Dedifferentiated amniotic fluid mesenchymal stem cell (primary cell): ENCODE measurements around the gene ROBO1.

Experiments used
- DNase-seq: peaks from one replicate; pipeline ENCODE4 v3.0.0-alpha.2; 2016; ENCODE audit errors: extremely low spot score

The ROBO1 gene

DNA sequence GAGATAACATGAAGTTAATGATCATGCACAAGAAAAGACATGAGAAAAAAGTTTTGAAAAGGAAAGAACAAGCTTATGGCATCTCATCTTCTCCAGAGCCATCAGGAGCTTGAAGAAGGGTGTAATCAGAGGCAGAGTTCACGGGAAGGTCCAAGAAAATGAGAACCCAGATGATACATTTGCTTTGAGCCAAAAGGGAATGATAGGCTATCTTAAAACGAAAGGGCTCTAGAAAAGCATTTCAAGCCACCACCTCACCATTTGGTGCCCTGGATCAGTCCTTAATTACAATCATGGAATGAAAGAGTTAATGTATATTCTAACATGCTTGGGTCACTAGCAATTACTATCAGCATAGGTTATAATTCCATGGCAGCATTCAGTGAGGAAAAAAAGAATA, 781.8 kb downstream of the ROBO1 start:
- no peak for DNase-seq

DNA sequence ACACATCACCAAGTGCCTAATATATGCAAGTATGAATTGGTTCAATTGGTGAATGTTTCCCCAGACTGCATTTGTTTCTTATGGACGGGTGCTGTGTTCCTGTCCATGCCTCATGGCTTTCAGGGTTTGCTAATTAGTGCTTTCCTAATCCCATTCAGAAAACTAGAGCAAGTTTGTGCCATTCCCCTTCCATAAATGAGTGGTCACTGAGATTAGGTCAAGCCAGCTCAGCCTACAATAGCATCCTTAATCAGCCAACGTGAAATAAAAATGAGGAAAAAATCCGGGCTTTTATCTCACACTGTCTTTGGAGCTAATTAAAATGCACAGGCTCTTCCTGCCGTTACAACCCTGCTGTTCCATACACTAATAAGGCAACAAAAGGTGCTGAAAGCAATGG, 788.8 kb downstream of the ROBO1 start:
- no peak for DNase-seq

DNA sequence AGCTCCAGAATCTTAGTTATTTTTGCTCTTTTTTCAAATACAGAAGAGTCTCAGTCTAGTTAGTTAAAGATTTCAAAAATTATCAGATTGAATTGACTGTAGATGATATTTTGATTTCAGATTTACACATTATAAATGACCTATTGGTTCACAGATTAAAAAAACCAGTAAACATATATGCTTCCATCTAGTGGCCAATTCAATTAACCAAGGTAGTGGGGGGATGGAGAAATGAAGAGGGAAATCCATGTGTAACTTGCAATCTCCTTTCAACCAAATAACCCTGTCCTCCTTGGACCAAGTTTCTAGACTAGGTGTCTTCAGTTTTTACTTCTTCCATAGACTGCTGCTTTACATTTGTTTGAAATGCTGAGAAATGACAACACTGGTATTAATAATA, 789.8 kb downstream of the ROBO1 start:
- no peak for DNase-seq

DNA sequence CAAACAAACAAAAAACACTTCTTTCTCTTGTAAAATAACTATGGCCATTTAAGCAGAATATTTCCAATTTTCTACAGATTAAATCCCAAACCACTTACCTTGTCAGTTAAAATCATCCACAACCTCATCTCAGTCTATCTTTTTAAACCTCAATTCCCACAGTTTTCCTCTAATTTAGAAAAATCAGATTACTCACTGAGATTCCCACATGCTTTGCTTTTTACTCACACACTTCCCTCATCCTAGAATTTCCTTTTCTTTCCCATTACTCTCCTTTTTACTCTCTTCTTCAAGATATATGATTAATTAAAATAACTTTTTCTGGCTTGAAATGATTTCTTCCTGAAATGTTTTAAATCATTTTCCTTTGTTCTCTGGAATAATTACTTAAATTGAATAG, 790.7 kb downstream of the ROBO1 start:
- DNase-seq, result no peak

DNA sequence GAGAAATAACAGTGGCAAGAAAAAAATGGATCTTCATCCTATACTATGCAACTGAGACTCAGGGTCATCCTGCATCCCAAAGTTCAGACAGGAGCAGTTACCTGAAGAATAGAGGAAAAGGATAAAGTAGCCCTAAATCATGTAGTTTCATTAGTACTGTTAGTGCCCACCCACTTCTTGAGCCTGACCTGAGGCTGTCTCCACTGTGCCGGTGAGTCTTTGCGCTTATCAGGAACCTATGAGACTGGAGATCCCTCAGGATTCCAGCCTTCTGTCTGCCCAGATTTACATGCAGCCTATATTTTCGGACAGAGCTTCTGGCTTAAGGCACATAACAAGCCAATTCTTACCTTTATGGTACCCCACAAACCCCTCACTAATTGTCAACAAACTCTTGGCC, 791.6 kb downstream of the ROBO1 start:
- no peak for DNase-seq

DNA sequence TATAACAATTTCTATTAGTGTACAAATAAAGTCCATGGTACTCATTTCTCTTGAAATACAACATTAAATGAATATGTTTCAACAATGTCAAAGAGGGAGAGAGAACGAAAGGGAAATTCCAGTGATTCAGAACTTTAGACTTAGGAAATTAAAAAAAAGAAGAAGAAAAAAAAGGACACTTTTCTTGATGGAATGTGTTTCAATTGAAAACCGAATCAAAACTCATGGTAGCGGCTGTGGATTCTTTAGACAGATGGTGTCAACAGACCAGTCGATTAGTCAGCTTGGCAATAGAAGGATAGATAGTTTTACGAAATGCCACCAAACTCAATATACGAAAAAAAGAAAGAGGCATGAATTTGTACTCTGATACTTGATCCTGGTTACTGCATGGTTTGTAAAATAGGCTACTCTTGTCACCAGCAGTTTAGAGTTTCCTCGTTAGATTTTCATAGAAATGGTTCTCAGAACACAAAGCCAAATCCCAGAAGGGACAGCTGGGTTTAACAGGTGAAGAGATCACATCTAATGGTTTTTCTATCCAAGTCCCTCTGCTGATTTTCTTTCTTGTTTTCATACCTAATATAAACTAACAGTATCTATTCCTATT, 793.5 kb downstream of the ROBO1 start:
- DNase-seq, result peak; percentile 61

DNA sequence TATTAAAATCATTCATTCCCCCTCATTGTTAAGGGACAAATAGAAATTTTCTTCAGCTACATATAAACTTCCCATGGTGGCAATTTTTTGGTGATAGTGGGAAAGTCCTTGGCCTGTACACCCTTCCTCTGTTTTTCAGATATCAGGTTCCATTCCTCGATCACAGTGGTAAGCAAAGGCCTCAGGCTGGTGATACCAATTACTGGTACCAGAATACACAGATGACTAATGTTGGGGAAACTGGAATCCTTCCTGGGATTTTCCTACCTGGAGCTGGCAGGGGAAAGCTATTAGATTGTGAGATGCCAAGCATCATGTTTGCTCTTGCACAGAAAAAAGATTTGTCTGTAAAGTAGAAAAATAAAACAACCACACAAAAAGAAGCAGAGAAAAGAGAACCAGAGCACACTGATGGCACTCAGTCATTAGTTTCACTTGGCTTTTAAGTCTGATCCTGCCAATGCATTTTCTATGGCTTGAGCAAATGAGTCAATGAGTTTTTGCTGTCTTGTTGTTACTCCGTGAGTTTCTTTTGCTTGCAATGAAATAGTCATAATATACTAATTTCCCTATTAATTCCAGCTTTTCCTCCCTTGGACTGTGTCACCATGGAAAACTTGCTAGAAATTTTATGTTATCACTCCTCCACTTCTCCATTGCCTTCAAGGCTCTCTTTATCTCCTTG, 795.0 kb downstream of the ROBO1 start:
- DNase-seq, result no peak

DNA sequence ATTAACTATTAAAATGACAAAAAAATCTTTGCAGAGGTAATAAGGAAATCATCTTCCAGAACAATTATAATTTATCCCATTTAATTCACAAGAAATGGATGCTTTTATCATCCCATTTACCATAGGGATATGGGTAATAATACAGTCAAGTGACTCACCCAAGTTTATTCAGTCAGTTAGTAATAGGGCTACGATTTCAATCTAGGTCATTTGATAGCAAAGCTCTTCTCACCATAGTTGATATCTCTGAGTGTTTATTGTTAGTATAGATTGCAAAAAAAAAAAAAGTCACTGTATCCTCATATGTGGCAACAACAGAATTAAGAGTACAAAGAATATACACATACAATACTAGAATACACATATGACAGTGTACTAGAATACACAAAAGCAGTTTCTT, 797.1 kb downstream of the ROBO1 start:
- no peak for DNase-seq

DNA sequence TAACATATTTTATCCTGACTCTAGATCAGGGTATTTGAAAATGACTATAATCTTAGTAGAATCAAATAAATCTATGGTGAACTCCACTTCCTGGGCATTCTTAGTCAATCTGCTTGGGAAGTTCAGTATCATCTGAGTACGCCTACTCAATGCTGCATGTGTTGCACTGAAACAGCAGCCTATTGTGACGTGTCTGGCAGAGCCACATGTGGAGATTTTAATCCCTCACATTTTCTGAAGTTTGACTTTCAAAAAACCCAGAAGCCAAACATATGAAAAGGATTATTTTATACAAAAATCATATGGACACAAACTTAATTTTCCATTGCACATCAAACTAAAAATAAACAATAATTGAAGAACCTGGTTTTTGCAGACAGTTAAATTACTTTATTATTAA, 798.3 kb downstream of the ROBO1 start:
- peak; percentile 49 for DNase-seq

DNA sequence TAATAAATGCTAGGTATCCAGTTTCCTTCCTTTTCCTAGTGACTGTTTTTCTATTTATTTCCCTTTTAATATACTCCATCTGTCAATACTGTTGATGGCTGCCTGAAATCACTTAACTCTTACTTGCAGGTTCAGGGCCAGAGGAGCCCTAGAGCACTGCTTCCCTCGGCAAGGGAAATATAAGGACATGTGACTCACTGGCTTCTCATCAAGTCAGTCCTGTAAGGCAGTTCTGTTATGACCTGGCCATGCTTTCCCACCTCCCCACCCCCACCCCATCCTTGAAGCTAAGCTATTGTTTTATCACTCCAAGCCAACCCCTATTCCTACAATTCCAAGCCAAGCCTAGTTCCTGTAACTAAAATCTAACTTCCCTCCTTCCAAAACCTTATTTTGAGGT, 800.7 kb downstream of the ROBO1 start:
- no peak for DNase-seq

DNA sequence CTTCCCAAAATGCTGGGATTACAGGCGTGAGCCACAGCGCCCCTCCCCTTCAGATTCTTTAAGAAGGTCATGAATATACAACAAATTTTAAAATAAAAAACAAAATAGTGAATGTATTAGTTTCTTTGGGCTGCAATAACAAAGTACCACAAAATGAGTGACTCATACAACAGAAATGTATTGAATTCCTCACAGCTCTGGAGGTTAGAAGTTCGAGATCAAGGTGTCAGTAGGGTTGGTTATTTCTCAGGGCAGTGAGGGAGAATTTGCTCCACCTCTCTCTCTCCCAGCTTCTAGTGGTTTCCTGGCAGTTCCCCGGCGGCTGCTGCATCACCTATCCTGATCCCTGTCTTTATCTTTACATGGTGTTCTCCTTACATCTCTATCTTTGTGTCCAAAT, 804.0 kb downstream of the ROBO1 start:
- DNase-seq, result no peak

DNA sequence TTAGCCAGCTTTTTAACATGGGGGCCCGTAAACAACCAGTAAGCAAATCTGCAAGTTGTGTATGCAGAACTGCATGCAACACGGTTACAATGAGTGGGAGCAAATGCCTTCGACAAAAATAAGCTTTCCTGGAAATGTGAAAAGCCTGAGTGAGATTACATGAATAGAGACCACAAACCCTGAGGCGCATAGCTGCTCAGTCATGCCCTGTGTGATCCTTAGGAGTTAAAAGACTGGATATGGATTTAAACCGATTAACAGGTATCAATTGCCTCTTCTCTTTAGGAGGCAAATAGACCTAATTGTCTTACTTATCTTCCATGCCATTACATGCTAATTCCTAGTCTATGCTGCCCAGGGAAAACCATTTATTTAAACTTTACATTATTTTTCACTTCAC, 810.3 kb downstream of the ROBO1 start:
- DNase-seq, result no peak

DNA sequence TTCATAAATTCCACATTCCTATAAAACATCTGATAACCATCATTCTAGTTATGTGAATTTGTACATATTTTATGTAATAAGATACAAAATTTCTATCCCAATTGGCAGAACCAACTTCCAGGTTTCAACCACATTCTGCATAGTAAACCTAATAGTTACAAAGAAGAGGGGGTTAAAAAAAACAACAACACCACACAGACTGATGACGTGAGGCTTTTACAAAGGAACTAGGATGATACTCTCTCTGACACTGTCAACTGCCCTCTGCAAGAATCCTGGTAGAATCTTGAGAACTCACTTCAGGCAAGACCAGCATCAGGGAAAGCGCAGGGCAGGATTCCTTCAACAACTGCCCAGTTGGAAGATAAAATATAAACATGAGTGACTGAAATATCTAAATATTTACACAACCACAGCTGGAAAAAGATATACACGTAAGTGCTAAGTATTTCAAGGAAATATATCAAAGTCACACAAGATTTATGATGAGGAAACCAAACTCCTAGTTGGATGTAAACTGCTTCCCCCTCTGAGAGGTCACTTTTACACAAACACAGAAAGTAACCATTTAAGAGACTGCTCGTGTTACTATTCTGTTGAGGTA, 816.4 kb downstream of the ROBO1 start:
- DNase-seq, result no peak

DNA sequence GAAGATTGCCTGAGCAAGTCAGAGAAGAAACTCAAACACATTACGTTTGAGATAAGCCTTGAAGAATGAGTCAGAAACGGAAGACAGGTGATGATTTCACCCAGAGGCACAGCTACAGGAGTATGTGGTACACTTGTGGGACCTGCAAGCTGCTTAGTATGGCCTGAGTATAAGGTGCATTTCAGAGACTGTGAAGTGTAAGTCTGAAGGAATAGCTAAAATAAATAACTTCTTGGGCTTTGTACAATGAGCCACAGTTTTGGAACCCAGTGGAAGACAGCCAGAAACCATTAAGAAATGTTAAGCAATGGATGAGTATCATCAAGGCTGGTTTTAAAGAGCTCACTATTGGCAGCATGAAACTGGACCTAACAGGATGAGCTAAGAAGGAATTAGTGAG, 826.2 kb downstream of the ROBO1 start:
- DNase-seq, result peak; percentile 53

DNA sequence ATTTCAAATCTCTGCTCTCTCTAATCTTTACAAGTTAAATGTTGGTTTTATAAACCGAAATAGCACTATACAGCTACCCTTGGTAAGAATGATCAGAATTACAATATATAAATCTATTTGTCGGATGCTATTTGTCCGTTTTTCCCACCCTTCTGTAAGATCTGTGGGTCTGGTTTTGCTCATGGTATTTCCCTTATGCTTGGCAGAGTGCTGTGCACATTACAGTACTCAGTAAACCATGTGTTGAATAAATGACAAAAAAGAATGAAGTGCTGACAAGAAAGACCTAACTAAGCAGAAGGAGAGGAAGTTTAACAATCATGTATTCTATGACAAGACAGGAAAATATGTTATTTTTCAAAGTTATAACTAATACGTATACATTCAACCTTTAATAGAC, 827.2 kb downstream of the ROBO1 start:
- no peak for DNase-seq

DNA sequence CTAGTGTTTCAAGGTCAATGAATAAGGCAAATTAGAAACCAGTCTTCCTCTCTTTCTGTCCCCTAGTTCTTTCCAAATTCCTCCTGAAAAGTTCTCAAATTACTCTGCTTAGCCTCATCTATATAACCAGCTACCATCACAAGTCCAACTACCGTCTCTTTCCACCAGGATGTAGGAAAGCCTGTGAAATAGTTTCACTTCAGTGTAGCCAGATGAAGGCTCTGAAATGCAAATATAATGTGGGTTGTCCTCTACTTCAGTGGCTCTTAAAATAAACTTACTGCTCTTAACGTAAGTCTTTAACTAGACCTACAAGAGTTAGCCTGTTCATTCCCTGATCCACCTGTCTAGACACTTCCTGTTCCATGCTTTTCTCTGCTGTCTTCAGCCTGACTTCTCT, 827.7 kb downstream of the ROBO1 start:
- no peak for DNase-seq

DNA sequence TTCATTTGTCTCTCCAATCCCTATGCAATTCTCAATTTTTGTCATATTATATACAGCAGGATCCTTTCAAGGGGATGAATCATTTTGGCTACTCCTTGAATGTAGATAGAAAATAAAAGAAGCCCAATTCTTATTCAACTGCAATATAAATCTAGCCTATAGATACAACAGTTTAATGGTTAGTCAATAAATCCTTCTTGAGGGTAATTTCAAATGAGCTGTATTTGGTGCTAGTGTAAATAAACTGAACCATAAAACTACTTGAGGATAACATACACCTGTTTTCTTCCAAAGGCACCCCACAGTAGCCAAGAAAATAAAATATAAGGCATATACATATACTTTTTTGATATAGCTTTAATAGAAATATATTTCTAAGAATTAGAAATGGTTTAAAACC, 830.3 kb downstream of the ROBO1 start:
- no peak for DNase-seq

DNA sequence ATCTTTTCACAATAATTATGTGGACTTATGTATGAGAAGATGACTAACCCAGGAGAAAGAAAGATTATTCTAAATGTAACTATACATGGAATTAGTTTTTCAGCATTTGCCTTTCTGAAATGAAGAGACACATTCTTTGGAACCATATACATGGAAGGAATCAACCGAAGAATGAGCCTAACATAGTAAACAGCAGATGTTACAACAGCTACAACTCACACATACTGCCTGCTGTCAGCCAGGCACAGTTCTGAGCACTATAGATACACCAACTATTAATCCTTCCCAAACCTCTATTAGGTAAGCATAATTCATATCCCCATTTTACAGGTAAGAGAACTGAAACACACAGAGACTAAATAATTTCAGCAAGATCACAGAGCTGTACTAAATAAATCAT, 840.0 kb downstream of the ROBO1 start:
- DNase-seq, result no peak

DNA sequence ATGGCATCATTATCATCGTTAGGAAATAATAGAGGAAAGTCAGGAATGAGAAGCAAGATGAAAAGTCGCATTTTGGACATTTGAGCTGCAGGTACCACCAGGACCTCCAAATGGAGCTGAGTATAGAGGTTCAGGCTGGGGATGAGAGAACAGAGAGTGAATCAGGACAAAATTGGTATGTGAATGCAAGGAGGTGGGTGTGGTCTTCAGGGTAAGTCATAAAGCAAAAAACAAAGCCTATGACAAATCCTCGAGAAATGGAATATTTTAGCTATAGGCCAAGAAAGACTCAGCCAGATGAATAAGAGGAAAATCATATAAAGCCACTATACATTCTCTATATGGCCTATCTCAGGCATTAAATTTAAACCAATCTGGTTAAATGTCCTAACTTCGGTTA, 841.3 kb downstream of the ROBO1 start:
- DNase-seq, result no peak

DNA sequence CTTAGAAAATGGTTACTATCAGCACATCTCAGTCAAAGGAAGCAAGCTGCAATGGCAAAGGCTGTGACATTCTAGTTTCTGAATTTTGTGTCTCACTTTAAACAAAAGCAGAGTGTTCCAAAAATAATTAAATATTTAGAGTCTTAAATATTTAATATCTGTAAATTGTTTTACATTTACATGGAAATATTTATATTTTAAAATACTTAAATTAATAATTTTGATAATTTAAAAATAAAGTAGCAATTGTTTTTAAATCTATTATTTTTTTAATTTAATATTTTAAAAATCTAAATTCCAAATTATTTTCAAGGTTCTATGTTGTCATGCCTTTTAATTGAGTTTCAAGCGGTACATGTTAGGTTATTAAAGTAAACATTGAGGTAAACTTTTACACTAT, 843.1 kb downstream of the ROBO1 start:
- no peak for DNase-seq

DNA sequence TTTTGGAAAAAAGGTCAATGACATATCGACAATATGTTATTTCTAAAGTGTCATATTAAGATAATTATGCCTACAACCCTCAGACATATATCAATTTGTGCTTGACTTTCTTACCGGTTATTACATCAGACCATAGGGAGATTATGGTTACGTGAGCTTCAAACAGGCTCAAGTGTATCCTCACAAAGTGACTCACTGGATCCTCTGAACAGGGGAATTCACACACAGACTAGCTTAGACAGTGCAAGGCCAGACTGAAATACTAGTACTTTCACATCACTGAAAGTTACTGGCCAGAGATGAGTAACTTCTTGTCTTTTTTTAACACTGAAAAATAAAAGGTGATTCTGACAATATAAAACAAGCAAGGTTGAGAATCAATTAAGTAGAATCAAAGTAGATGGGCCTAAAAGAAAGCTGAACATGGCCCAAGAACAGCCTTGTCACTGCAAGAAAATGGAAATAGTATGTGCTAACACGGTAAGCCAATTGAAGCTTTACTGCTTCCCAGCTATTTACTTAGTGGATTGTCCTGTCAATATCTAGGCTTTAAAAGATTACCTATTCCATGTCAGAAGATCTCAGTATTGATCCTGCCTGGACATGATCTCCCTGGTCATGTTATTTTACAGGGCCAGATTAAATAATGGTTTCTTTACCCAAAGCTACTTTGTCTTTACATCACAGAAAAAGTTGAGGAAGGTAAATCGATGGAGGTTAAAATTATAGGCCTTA, 848.6 kb downstream of the ROBO1 start:
- peak; percentile 92 for DNase-seq

DNA sequence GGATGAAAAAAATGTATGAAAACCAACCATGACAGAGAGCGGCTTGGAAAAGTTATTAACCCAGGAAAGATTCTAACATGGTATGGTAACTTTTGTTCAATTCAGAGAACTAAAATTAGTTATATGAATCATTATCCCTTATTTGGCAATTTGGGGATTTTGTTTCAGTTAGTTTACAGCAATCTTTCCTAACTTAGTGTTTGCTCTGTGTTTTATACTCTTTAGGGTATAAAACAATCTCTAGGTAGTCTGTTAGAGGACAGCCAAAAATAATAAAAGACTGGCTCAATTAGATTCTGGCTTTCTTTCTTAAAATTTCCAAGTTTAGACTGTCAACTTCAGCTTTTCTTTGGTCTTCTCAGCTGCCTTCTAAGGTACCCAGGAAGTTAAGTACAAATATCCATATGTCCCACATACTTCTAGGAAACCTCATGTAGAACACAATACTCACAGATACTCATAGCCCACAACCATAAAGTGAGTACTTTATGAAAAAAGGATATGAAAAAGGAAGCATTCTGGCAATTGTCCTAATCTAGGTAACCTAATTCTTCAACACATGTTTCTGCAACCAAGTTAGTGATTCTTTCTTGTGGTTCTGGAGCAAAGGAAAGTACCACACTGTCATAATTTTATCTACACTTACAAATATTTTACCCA, 849.3 kb downstream of the ROBO1 start:
- peak; percentile 26 for DNase-seq
